ENCODE results near the gene CACNA1C.

- no peak for TF ChIP-seq TCF12 (IDR thresholded peaks at IDR 0.05)
- TF ChIP-seq SMC3 (IDR thresholded peaks at IDR 0.05; ENCODE audit: low read depth, low read length) = no peak
- no peak for TF ChIP-seq YY1 (IDR thresholded peaks at IDR 0.05; ENCODE audit: low read depth)
Measured at GRCh38 chr12:2466211-2466610, 413.4 kb downstream of the CACNA1C start.
